ENCODE results near the gene TNFAIP2. TPM values are rescaled to one million over a fixed set of nuclear protein-coding genes. Genes with fewer than 3 reads are reported as not detected.

Gene TNFAIP2
- total and polyA plus RNA-seq, 3 experiments from 2014 or later = 0.70 to 1.4 TPM; not detected in 1

- Histone ChIP-seq H3K36me3 (ENCODE audit: insufficient read depth, low read length) (no peaks in the 10 kb centered on the region), H3K9me3 (ENCODE audit: low read length) (no peaks in the 10 kb centered on the region), H3K27ac (ENCODE audit: low read depth, low read length) (no peak overlapping the region), H3K4me3 (ENCODE audit: low read length) (no peak overlapping the region), H3K4me1 (ENCODE audit: insufficient read depth, low read length) (peaks cover 5% of the 10 kb centered on the region), H3K27me3 (ENCODE audit: insufficient read depth, low read length, poor library complexity, severe bottlenecking) (peaks cover 7% of the 10 kb centered on the region)
- H3K9me3 Mint-ChIP-seq = no peaks in the 10 kb centered on the region
- no peak for DNase-seq
- peaks cover 0 to 1% (median 0%) of the 10 kb centered on the region in 3 donors for H3K36me3 Mint-ChIP-seq
- POLR2A ChIA-PET = no interaction called here
- peaks cover 13 to 20% of the 10 kb centered on the region in 2 donors for H3K27me3 Mint-ChIP-seq
- no peak overlapping the region for H3K4me3 Mint-ChIP-seq
- CTCF ChIA-PET = no interaction called here
- no peak overlapping the region for H3K27ac Mint-ChIP-seq
- peaks cover 0 to 10% (median 5%) of the 10 kb centered on the region in 3 donors for H3K4me1 Mint-ChIP-seq
Observed at GRCh38 chr14:103107941-103108748, 15.1 kb upstream of the TNFAIP2 start.

- no peak overlapping the region for H3K4me3 ChIP-seq (ENCODE audit: low read length)
- Mint-ChIP-seq H3K27ac (no peak overlapping the region), H3K9me3 (no peaks in the 10 kb centered on the region), H3K36me3 (peaks cover 0 to 1% (median 0%) of the 10 kb centered on the region in 3 donors), H3K4me3 (no peak overlapping the region), H3K4me1 (peaks cover 0 to 7% (median 5%) of the 10 kb centered on the region in 3 donors), H3K27me3 (peaks cover 11 to 17% of the 10 kb centered on the region in 2 donors)
- ChIA-PET CTCF (no interaction called here), POLR2A (no interaction called here)
- H3K36me3 ChIP-seq (ENCODE audit: insufficient read depth, low read length) = no peaks in the 10 kb centered on the region
- no peaks in the 10 kb centered on the region for H3K9me3 ChIP-seq (ENCODE audit: low read length)
- no peak overlapping the region for H3K27ac ChIP-seq (ENCODE audit: low read depth, low read length)
- H3K4me1 ChIP-seq (ENCODE audit: insufficient read depth, low read length) = peaks cover 5% of the 10 kb centered on the region
- peaks cover 7% of the 10 kb centered on the region for H3K27me3 ChIP-seq (ENCODE audit: insufficient read depth, low read length, poor library complexity, severe bottlenecking)
- DNase-seq = no peak
Observed at GRCh38 chr14:103108749-103109207, 14.5 kb upstream of the TNFAIP2 start.

GRCh38 chr14:103109535-103110441, 13.5 kb upstream of the TNFAIP2 start:
- Mint-ChIP-seq H3K27me3 (peaks cover 10 to 16% of the 10 kb centered on the region in 2 donors), H3K27ac (no peak overlapping the region), H3K4me1 (peaks cover 2 to 10% (median 7%) of the 10 kb centered on the region in 3 donors), H3K4me3 (no peak overlapping the region), H3K9me3 (no peaks in the 10 kb centered on the region), H3K36me3 (peaks cover 0 to 1% (median 0%) of the 10 kb centered on the region in 3 donors)
- DNase-seq = no peak
- peak overlapping the region; percentile 38 for H3K27ac ChIP-seq (ENCODE audit: low read depth, low read length)
- ChIA-PET POLR2A (no interaction called here), CTCF (no interaction called here)
- no peaks in the 10 kb centered on the region for H3K9me3 ChIP-seq (ENCODE audit: low read length)
- no peak overlapping the region for H3K4me3 ChIP-seq (ENCODE audit: low read length)
- H3K36me3 ChIP-seq (ENCODE audit: insufficient read depth, low read length) = no peaks in the 10 kb centered on the region
- peaks cover under 1% of the 10 kb centered on the region for H3K4me1 ChIP-seq (ENCODE audit: insufficient read depth, low read length)
- H3K27me3 ChIP-seq (ENCODE audit: insufficient read depth, low read length, poor library complexity, severe bottlenecking) = peaks cover under 1% of the 10 kb centered on the region

GRCh38 chr14:103110681-103111231, 12.5 kb upstream of the TNFAIP2 start:
- H3K4me3 Mint-ChIP-seq = no peak overlapping the region
- Histone ChIP-seq H3K9me3 (ENCODE audit: low read length) (no peaks in the 10 kb centered on the region), H3K4me3 (ENCODE audit: low read length) (no peak overlapping the region), H3K4me1 (ENCODE audit: insufficient read depth, low read length) (no peaks in the 10 kb centered on the region), H3K36me3 (ENCODE audit: insufficient read depth, low read length) (no peaks in the 10 kb centered on the region), H3K27ac (ENCODE audit: low read depth, low read length) (peak overlapping the region; percentile 38), H3K27me3 (ENCODE audit: insufficient read depth, low read length, poor library complexity, severe bottlenecking) (no peaks in the 10 kb centered on the region)
- H3K27me3 Mint-ChIP-seq = peaks cover 4 to 6% of the 10 kb centered on the region in 2 donors
- H3K9me3 Mint-ChIP-seq = no peaks in the 10 kb centered on the region
- DNase-seq = no peak
- ChIA-PET CTCF (no interaction called here), POLR2A (no interaction called here)
- peaks cover 5 to 10% (median 6%) of the 10 kb centered on the region in 3 donors for H3K4me1 Mint-ChIP-seq
- H3K27ac Mint-ChIP-seq = no peak overlapping the region
- H3K36me3 Mint-ChIP-seq = no peaks in the 10 kb centered on the region

GRCh38 chr14:103111232-103111868, 11.9 kb upstream of the TNFAIP2 start:
- no peak for DNase-seq
- Mint-ChIP-seq H3K4me1 (peaks cover 6 to 13% (median 8%) of the 10 kb centered on the region in 3 donors), H3K9me3 (no peaks in the 10 kb centered on the region), H3K27me3 (peaks cover 4 to 5% of the 10 kb centered on the region in 2 donors), H3K36me3 (no peaks in the 10 kb centered on the region), H3K4me3 (no peak overlapping the region), H3K27ac (no peak overlapping the region)
- Histone ChIP-seq H3K27ac (ENCODE audit: low read depth, low read length) (no peak overlapping the region), H3K4me3 (ENCODE audit: low read length) (no peak overlapping the region), H3K27me3 (ENCODE audit: insufficient read depth, low read length, poor library complexity, severe bottlenecking) (no peaks in the 10 kb centered on the region), H3K9me3 (ENCODE audit: low read length) (no peaks in the 10 kb centered on the region), H3K4me1 (ENCODE audit: insufficient read depth, low read length) (no peaks in the 10 kb centered on the region), H3K36me3 (ENCODE audit: insufficient read depth, low read length) (no peaks in the 10 kb centered on the region)
- ChIA-PET CTCF (no interaction called here), POLR2A (no interaction called here)

GRCh38 chr14:103112400-103113243, 10.6 kb upstream of the TNFAIP2 start:
- Histone ChIP-seq H3K36me3 (ENCODE audit: insufficient read depth, low read length) (no peaks in the 10 kb centered on the region), H3K27ac (ENCODE audit: low read depth, low read length) (peak overlapping the region; percentile 16), H3K4me1 (ENCODE audit: insufficient read depth, low read length) (no peaks in the 10 kb centered on the region), H3K27me3 (ENCODE audit: insufficient read depth, low read length, poor library complexity, severe bottlenecking) (no peaks in the 10 kb centered on the region), H3K9me3 (ENCODE audit: low read length) (no peaks in the 10 kb centered on the region), H3K4me3 (ENCODE audit: low read length) (no peak overlapping the region)
- no peak overlapping the region for H3K4me3 Mint-ChIP-seq
- no peak overlapping the region for H3K27ac Mint-ChIP-seq
- peaks cover 5 to 6% of the 10 kb centered on the region in 2 donors for H3K27me3 Mint-ChIP-seq
- CTCF ChIA-PET = no interaction called here
- H3K4me1 Mint-ChIP-seq = peaks cover 6 to 13% (median 8%) of the 10 kb centered on the region in 3 donors
- POLR2A ChIA-PET = no interaction called here
- H3K9me3 Mint-ChIP-seq = no peaks in the 10 kb centered on the region
- DNase-seq = no peak
- no peaks in the 10 kb centered on the region for H3K36me3 Mint-ChIP-seq

GRCh38 chr14:103113303-103113702, 10.0 kb upstream of the TNFAIP2 start:
- H3K9me3 ChIP-seq (ENCODE audit: low read length) = no peaks in the 10 kb centered on the region
- H3K36me3 ChIP-seq (ENCODE audit: insufficient read depth, low read length) = no peaks in the 10 kb centered on the region
- no peaks in the 10 kb centered on the region for H3K9me3 Mint-ChIP-seq
- H3K27me3 Mint-ChIP-seq = peaks cover 5% of the 10 kb centered on the region in 2 donors
- H3K4me1 ChIP-seq (ENCODE audit: insufficient read depth, low read length) = no peaks in the 10 kb centered on the region
- ChIA-PET CTCF (no interaction called here), POLR2A (no interaction called here)
- H3K27ac Mint-ChIP-seq = no peak overlapping the region
- H3K4me3 Mint-ChIP-seq = no peak overlapping the region
- no peak for DNase-seq
- H3K4me1 Mint-ChIP-seq = peaks cover 6 to 13% (median 8%) of the 10 kb centered on the region in 3 donors
- H3K27me3 ChIP-seq (ENCODE audit: insufficient read depth, low read length, poor library complexity, severe bottlenecking) = no peaks in the 10 kb centered on the region
- H3K4me3 ChIP-seq (ENCODE audit: low read length) = no peak overlapping the region
- no peak overlapping the region for H3K27ac ChIP-seq (ENCODE audit: low read depth, low read length)
- no peaks in the 10 kb centered on the region for H3K36me3 Mint-ChIP-seq
